NOMO-1 treated with DMSO at 0.1 percent for 48 hours (cell line): Measurements from ENCODE around the gene RPL18A.

Experiments used
- DNase-seq: peaks from one replicate; lab custom pipeline; 2025; ENCODE audit not compliant: unreplicated experiment; lab: John Stamatoyannopoulos, UW

RPL18A gene

GRCh38 chr19:17908244-17908643 is 48.5 kb downstream of the RPL18A start:
- no peak for DNase-seq

DNA sequence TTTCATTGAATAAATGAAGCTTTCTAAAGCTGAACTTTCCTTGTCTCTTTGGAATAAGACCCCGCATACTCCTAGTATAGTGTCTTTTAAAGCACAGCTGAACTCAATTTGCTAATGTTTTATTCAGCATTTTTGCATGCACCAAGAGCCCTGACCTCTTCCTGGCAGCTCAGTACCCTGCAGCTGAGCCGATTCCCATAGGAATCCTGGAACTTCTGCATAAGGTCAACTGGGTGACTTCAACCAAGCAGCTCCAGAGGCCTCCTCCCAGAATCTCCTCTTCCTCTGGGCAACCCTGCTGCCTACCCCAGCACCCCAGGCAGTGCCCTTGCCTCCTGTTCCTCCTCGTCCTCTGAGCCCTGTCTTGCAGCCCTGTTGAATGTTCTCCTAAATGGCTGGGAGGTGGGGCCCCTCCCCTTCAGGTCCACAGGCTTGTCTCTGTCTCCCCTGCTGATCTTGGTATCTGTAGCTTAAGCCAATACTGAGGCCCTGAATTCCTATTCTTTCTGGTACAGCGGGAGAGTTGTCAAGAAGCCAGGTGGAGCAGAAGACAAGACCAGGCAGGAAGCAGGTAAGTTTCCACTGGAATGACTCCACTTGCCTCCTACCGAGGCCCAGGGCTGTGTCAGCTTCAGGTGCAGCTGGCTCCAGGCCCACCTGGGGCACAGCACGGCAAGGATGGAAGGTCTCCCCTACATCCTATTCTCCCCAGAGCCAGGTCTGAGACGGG is 49.5 kb downstream of the RPL18A start:
- DNase-seq, result no peak

DNA sequence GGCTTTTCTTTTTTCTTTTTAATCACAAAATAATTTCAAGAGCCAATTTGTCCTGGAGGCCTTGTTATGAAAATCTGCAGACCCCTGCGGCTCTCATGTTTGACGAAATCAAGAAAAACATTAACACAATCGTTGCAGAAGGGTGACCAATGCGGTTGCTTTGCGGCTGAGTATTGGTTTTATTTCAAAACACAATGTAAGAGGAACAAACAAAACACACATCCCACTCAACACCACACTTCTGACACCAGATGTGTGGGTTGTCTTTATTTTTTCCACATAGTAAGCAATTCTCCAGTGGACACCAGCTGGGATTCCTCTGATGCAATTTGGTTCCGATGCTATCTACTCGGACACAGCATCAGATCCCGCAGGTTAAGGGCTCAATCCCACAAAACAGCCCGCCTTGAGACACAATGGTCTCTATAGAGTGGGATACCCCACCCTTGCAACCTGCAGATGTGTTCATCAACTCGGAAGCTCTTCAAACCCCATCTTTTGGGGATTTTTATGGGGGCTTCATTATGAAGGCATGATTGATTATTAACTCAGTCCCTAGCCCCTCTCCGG is 51.2 kb downstream of the RPL18A start:
- no peak for DNase-seq
